GM19467 (cell line): Measurements from ENCODE around the gene ATAD5.
A peak's percentile ranks its signal among the peaks of the same experiment; 100 is the strongest.
"Not testable (repeated sequence)": the region's sequence is repeated elsewhere in the genome, so short reads cannot be mapped to it uniquely, and the experiment has no call there.

Experiments used
- ATAC-seq: cut with Tn5 transposase; IDR thresholded peaks from one replicate; pipeline ENCODE4 v1.9.1; 2021; ENCODE audit warnings: mild to moderate bottlenecking, moderate library complexity; ENCODE audit not compliant: unreplicated experiment

Gene ATAD5

GRCh38 chr17:30821871-30822723 lies 9.7 kb upstream of the ATAD5 start:
- no peak for ATAC-seq

GRCh38 chr17:30822919-30823318 lies 8.8 kb upstream of the ATAD5 start:
- not testable (repeated sequence) for ATAC-seq

- ATAC-seq: no peak
These were observed 8.3 kb upstream of the ATAD5 start for GRCh38 chr17:30823421-30823820.

GRCh38 chr17:30824002-30824355 lies 7.8 kb upstream of the ATAD5 start:
- no peak for ATAC-seq

DNA sequence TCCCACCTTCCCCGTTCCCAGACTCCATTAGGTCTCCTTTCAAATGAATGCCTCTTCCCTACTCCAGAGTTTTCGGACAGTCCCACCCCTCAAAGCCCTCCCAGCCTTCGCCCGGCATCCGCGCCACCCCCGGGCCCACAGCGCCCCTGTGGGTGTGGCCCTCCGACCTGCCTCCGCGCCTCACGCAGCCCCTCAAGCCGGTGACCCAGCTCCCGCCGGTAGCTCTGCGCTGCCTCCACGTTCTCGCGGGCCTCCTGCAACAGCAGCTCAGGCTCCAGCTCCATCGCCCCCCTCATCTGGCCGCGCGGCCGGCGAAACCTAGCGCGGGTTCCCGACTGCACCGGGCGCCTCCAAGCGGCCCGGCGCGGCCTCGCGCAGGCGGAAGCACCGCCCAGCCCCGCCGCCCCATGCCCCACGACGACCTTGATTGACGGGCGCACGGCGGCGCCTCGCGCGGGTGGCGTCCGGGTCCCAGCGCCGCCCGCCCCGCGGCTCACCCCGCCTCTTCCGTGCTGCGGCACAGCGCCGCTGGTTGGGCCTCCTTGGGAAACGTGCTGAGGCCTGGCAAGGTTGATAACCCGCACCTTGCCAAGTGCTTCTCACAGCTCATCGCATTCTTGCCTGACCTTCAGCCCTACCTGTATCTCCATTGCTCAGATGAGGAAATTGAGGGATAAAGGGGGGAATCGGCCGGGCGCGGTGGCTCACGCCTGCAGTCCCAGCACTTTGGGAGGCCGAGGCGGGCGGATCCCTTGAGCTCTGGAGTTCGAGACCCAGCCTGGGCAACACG lies 7.2 kb upstream of the ATAD5 start, which contains the start of gene CRLF3:
TSS of gene CRLF3 (minus strand) at position 337 of the 790 bp plus-strand sequence. CDS start at position 296, 41 bp downstream.
- ATAC-seq: peak; percentile 74

DNA sequence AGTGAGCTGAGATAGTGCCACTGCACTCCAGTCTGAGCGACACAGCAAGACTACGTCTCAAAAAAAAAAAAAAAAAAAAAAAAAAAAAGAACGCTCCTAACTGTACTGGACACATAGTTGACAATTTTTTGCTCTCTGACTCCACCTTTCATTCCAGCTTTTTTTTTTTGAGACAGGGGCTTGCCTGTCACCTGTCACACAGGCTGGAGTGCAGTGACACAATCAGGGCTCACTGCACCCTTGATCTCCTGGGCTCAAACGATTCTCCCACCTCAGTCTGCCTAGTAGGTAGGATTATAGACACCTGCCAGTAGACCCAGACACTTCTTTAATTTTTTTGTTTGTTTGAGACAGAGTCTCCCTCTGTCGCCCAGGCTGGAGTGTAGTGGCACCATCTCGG lies 4.7 kb upstream of the ATAD5 start:
- ATAC-seq: no peak

GRCh38 chr17:30829022-30829421 lies 2.7 kb upstream of the ATAD5 start:
- ATAC-seq: no peak

DNA sequence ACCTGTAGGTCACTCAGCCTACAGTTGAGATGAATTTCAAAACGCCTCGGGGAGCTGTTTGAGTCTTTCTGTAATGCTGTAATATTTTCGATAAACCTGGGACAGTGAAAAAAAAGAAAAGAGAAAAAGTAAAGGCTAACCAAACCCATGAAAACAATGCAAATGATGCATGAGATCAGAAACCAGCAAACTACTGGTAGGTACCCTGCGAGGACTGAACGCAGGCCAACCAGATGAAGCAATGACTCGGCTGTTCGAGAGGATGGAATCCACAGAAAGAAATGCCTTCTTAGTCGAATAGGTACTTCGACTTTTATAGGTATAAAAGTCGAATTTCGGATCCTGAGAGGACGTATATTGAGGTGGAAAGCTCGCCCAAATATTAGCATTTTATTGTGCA lies 509 bp upstream of the ATAD5 start:
- ATAC-seq: no peak

GRCh38 chr17:30832438-30833124 lies 815 bp downstream of the ATAD5 start:
- ATAC-seq: no peak

DNA sequence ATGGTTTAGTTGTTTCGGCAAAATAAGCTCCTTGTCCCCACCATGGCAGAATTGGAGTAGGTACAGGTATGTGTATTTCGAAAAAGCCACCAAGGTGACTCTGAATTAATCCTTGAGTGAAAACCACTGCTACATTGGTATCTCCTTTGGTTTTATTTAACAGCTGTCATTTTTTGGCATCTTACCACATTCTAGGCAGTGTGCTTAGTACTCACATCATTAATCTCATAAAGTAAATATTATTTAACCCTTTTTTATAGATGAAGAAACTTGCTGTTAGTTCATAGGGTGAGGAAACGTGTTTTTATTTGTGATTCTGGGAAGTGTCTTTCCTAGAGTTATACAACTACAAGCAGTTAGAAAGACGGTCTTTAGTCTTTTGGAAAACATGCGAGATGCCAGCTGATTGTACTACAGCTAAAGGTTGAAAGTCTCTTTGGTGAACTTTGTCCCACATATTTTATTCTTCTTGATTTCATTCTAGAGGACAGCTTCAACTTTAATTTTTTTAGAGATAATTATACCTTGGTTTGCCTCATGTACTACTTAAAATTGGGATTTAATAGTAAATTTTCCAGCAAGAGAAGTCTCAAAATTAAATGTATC lies 6.5 kb downstream of the ATAD5 start:
- no peak for ATAC-seq

GRCh38 chr17:30840771-30841170 lies 9.0 kb downstream of the ATAD5 start:
- ATAC-seq: no peak

- no peak for ATAC-seq
These were observed 16.3 kb downstream of the ATAD5 start for GRCh38 chr17:30848021-30848420.

DNA sequence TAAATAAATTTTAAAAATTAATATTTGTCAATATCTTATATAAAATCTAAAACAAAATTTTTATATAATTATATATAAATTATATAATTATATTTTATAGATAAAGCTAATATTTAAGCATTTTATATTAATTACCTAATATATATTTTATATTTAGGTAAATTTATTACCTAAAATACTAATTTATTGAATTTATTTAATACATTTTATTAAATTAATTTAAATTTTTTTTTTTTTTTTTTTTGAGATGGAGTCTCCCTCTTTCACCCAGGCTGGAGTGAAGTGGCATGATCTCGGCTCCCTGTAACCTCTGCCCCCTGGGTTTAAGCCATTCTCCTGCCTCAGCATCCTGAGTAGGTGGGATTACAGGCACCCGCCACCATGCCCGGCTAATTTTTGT lies 22.4 kb downstream of the ATAD5 start:
- no peak for ATAC-seq

DNA sequence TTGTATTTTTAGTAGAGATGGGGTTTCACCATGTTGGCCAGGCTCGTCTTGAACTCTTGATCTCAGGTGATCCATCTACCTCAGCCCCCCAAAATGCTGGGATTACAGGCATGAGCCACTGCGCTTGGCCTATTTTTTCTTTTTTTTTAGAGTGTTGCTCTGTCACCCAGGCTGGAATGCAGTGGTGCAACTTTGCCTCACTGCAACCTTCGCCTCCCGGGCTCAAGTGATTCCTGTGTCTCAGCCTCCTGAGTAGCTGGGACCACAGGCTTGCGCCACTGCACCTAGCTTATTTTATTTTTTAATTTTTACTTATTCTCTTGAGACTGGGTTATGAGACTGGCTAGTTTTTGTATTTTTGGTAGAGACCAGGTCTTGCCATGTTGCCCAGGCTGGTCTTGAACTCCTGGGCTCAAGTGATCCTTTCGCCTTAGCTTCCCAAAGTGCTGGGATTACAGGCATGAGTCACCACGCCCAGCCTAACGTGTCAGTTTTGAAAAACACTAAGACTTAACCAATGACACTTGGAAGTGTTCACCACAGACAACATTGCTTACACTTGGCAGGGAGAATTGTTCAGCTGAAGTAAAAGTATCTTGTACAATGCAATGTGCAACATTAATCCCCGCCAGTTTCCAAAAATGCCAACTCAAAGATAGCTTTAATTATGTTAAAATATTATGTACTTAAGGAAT lies 26.9 kb downstream of the ATAD5 start:
- no peak for ATAC-seq

DNA sequence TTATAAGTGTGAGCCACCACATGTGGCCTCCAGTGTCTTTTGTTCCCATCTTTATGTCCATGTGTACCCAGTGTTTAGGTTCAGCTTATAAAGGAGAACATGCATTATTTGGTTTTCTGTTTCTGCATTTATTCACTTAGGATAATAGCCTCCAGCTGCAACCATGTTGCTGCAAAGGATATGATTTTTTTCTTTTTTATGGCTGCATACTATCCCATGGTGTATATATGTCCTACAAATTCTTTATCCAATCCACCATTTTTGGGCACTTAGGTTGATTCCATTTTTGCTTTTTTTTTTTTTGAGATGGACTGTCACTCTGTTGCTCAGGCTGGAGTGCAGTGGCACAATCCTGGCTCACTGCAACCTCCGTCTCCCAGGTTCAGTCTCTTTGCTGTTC lies 32.9 kb downstream of the ATAD5 start:
- no peak for ATAC-seq

DNA sequence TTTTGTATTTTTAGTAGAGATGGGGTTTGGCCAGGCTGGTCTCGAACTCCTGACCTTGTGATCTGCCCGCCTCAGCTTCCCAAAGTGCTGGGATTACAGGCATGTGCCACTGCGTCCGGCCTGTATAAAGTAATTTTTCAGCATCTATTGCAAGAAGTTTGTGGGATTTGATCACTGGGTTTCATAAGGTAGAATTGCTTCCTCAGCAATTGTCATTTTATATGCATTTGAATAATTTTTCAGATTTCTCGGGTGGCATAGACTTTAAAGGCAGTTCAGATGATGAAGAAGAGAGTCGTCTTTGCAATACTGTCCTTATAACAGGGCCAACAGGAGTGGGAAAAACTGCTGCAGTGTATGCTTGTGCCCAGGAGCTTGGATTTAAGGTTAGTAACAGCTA lies 37.2 kb downstream of the ATAD5 start:
- no peak for ATAC-seq

DNA sequence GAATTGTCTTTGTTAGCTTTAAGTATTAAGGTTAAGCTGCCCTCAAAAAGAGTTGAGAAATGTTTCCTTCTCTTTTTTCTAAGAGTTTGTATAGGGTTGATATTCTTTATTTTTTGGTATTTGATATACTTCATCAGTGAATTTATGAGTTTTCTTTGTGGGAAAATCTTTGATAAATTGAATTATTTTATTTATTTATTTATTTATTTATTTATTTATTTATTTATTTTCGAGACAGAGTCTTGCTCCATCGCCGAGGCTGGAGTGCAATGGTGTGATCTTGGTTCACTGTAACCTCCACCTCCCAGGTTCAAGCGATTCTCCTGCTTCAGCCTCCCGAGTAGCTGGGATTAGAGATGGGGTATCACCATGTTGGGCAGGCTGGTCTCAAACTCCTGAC lies 54.4 kb downstream of the ATAD5 start:
- no peak for ATAC-seq

DNA sequence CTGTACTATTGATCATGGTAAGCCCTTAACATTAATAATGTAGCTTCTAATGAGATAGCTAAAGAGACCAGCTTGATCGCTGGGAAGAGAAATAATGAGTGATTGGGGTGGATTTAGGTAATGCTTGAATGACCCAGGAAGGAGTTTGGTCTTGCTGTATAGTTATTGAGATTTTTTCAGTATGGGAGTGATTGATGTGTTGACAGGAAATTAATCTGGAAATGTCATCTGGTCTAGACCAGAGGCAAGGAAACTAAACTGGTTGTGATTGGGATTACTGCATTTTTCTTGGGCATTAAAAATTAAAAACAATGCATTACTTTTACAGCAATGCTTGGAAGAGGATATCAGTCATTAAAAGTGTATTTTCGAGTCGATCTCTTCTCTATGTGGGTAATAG lies 62.5 kb downstream of the ATAD5 start:
- ATAC-seq: no peak

GRCh38 chr17:30897311-30897710 lies 65.5 kb downstream of the ATAD5 start:
- ATAC-seq: no peak

GRCh38 chr17:30905742-30906100 lies 74.0 kb downstream of the ATAD5 start:
- peak; percentile 34 for ATAC-seq
